PC-3 (cell line): Measurements from ENCODE around the gene FOXP1. TPM values are rescaled to one million over a fixed set of nuclear protein-coding genes. Genes with fewer than 3 reads are reported as not detected.

Source experiments
- ATAC-seq: fragments of 200-7000 bp; cut with Tn5 transposase; 2 replicates; pipeline ENCODE4 v1.9.1; 2020; ENCODE audit warnings: mild to moderate bottlenecking, moderate library complexity
- BruUV-seq: library from RNA; stranded (reverse); fragments of 400-500 nt; replicated peaks from 2 replicates; lab custom pipeline; 2021; lab: Mats Ljungman, UMichigan
- CTCF ChIA-PET: fragments of 300-600 bp; sonication (Branson Sonifier 250); formaldehyde crosslinking; loops from one replicate; lab custom pipeline; 2022; ENCODE audit warnings: antibody characterized with exemption; lab: Charles Lee
- POLR2A ChIA-PET: fragments of 300-600 bp; sonication (Branson Sonifier 250); formaldehyde crosslinking; loops from one replicate; lab custom pipeline; 2022; ENCODE audit warnings: antibody characterized with exemption; ENCODE audit not compliant: unreplicated experiment; lab: Charles Lee
- DNase-seq: peaks from one replicate; pipeline ENCODE4 v3.0.0-alpha.2; 2015
- H2AFZ ChIP-seq: fragments of 300-600 bp; sonication (generic); 2 replicates; pipeline ENCODE4 v1.6.0; 2016; ENCODE audit warnings: antibody characterized with exemption, low read length
- H3F3A ChIP-seq: fragments of 300-600 bp; sonication (generic); one replicate; pipeline ENCODE4 v1.6.0; 2017; ENCODE audit warnings: antibody characterized with exemption, low read length, control low read depth, mild to moderate bottlenecking; ENCODE audit not compliant: unreplicated experiment
- H3K27ac ChIP-seq: fragments of 300-600 bp; sonication (generic); 2 replicates; pipeline ENCODE4 v1.5.1; 2016; ENCODE audit warnings: mild to moderate bottlenecking, low read length
- H3K27me3 ChIP-seq: fragments of 300-600 bp; sonication (generic); 2 replicates; pipeline ENCODE4 v1.6.1; 2016; ENCODE audit warnings: low read length, mixed read lengths
- H3K36me3 ChIP-seq: fragments of 300-600 bp; sonication (generic); 2 replicates; pipeline ENCODE4 v1.6.1; 2016; ENCODE audit warnings: low read depth, mixed run types, low read length, mixed read lengths
- H3K4me1 ChIP-seq: fragments of 300-600 bp; sonication (generic); 2 replicates; pipeline ENCODE4 v1.5.1; 2016; ENCODE audit warnings: low read length; ENCODE audit not compliant: insufficient read depth
- H3K4me2 ChIP-seq: fragments of 300-600 bp; sonication (generic); 2 replicates; pipeline ENCODE4 v1.6.0; 2016; ENCODE audit warnings: low read length
- H3K4me3 ChIP-seq: fragments of 300-600 bp; sonication (generic); 2 replicates; pipeline ENCODE4 v1.5.1; 2016; ENCODE audit warnings: mild to moderate bottlenecking, low read length, mixed read lengths
- H3K79me2 ChIP-seq: fragments of 300-600 bp; sonication (generic); 2 replicates; pipeline ENCODE4 v1.6.1; 2017; ENCODE audit warnings: low read length, mixed read lengths
- H3K9ac ChIP-seq: fragments of 300-600 bp; sonication (generic); 2 replicates; pipeline ENCODE4 v1.6.0; 2016; ENCODE audit warnings: mild to moderate bottlenecking, low read length
- H3K9me2 ChIP-seq: fragments of 300-600 bp; sonication (generic); replicated peaks from 2 replicates; pipeline ENCODE4 v1.6.1; 2016; ENCODE audit warnings: mixed run types, low read length, mixed read lengths
- H3K9me3 ChIP-seq: fragments of 300-600 bp; sonication (generic); 2 replicates; pipeline ENCODE4 v1.6.1; 2016; ENCODE audit warnings: low read length, mixed read lengths
- H4K20me1 ChIP-seq: fragments of 300-600 bp; sonication (generic); 2 replicates; pipeline ENCODE4 v1.6.1; 2016; ENCODE audit warnings: low read length, mixed read lengths
- EZH2 ChIP-seq: fragments of 300-600 bp; sonication (generic); IDR thresholded peaks from one replicate; pipeline ENCODE4 v1.6.1; 2017; ENCODE audit warnings: antibody characterized with exemption, mild to moderate bottlenecking, low read length; ENCODE audit not compliant: unreplicated experiment
- EZH2phosphoT487 ChIP-seq: fragments of 300-600 bp; sonication (generic); IDR thresholded peaks from 2 replicates; pipeline ENCODE4 v1.6.1; 2018; ENCODE audit warnings: mild to moderate bottlenecking, antibody characterized with exemption, low read length, borderline replicate concordance
- intact Hi-C: fragments of 100-400 bp; cut with micrococcal nuclease; formaldehyde crosslinking; loops from 2 replicates; pipeline ENCODE4 v1.9.0; 2023
- total RNA-seq: library from RNA; depleted of rRNA; stranded (reverse); fragments of >200 nt; gene quantifications from 2 replicates; pipeline ENCODE4 v1.2.3, GENCODE V29; 2014
- TF ChIP-seq, protein P1 (sequence below): fragments of 300-600 bp; sonication (generic); conservative IDR thresholded peaks from 2 replicates; pipeline ENCODE4 v1.5.1; 2017; ENCODE audit warnings: antibody characterized with exemption, low read depth, mild to moderate bottlenecking, low read length

FOXP1 gene
- total RNA-seq, 1 experiment from 2014 or later = 35.3 TPM

DNA sequence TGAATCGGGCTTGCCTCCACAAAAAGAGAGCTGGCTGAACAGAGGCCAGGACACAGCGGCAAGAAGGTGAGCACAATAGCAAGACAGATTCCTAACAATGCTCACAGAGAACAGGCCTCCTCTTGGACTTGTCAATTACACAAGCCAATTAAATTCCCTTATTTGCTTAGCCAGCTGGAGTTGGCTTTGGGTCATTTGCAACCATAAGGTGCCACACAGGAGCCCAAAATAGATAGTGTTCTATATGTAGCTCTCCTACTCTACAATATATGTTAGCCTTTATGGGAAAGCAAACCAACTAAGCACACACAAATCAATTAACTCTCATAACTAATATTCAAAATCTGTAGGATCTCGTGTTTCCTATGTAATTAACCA, 335.6 kb downstream of the FOXP1 start:
- Histone ChIP-seq H3K9me2 (no peaks in the 10 kb centered on the region), H3K4me1 (peaks cover 27% of the 10 kb centered on the region), H3K79me2 (no peaks in the 10 kb centered on the region), H4K20me1 (no peaks in the 10 kb centered on the region), H3K9ac (no peak overlapping the region), H3K36me3 (no peaks in the 10 kb centered on the region), H3K27me3 (no peaks in the 10 kb centered on the region), H3K9me3 (no peaks in the 10 kb centered on the region), H3K4me2 (no peak overlapping the region), H3K4me3 (no peak overlapping the region), H3K27ac (no peak overlapping the region), H2AFZ (no peak overlapping the region), H3F3A (no peaks in the 10 kb centered on the region)
- BruUV-seq = no TSS peak
- CTCF ChIA-PET = no interaction called here
- DNase-seq (no peak), ATAC-seq (no peak)
- intact Hi-C loops = no loop called here
- no peak for TF ChIP-seq EZH2
- TF ChIP-seq EZH2phosphoT487 = no peak
- TF ChIP-seq, protein P1, sequence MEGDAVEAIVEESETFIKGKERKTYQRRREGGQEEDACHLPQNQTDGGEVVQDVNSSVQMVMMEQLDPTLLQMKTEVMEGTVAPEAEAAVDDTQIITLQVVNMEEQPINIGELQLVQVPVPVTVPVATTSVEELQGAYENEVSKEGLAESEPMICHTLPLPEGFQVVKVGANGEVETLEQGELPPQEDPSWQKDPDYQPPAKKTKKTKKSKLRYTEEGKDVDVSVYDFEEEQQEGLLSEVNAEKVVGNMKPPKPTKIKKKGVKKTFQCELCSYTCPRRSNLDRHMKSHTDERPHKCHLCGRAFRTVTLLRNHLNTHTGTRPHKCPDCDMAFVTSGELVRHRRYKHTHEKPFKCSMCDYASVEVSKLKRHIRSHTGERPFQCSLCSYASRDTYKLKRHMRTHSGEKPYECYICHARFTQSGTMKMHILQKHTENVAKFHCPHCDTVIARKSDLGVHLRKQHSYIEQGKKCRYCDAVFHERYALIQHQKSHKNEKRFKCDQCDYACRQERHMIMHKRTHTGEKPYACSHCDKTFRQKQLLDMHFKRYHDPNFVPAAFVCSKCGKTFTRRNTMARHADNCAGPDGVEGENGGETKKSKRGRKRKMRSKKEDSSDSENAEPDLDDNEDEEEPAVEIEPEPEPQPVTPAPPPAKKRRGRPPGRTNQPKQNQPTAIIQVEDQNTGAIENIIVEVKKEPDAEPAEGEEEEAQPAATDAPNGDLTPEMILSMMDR = no peak
- POLR2A ChIA-PET = no interaction called here

DNA sequence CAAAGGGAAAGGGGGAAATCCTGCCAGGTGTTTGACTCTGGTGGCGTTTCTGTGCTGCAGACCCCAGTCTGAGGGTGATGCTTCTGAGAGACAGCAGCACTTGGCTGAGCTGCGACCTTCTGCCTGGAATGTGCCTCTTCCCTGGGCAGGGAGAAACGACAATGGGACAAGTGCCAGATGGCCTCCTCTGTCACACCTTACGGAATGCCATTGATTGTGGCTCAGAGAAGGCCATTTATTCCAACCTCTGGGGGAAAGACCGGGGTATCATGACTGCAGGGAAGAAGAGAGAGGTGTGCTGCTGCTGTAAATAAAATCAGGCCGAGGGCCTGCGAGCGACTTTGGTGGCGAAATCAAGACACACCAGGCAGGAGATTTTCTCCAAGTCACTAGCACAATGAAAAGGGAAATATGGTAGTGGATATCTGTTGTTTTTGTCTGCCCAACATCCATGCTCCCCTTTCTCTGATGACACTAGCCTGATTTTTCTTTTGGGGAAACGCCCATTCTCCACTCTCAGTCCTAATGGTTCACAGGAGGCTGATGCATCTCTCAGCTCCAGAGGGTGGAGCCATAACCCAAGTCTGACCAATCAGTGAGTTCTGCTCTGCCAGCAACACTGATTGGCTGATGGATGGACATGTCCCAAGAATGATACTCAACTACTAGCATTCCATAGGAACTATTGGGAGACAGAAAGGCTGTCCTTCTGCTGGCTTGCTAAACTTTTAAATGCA, 336.1 kb downstream of the FOXP1 start:
- Histone ChIP-seq H3K27ac (no peak overlapping the region), H3K4me1 (peaks cover 27% of the 10 kb centered on the region), H3K79me2 (no peaks in the 10 kb centered on the region), H4K20me1 (no peaks in the 10 kb centered on the region), H3K27me3 (no peaks in the 10 kb centered on the region), H3K4me3 (no peak overlapping the region), H3K9me3 (no peaks in the 10 kb centered on the region), H3F3A (no peaks in the 10 kb centered on the region), H3K4me2 (no peak overlapping the region), H3K9ac (no peak overlapping the region), H3K9me2 (no peaks in the 10 kb centered on the region), H3K36me3 (no peaks in the 10 kb centered on the region), H2AFZ (no peak overlapping the region)
- BruUV-seq = no TSS peak
- ChIA-PET CTCF (no interaction called here), POLR2A (no interaction called here)
- ATAC-seq (peak; percentile 22; the same call in 1 of the 2 replicates), DNase-seq (peak; percentile 41)
- TF ChIP-seq, protein P1 = no peak
- TF ChIP-seq EZH2phosphoT487 (no peak), EZH2 (no peak)
- intact Hi-C loops = no loop called here
